Colonic mucosa (tissue), 4 donors: ENCODE results near the gene ACBD6. TPM values are rescaled to one million over a fixed set of nuclear protein-coding genes. Genes with fewer than 3 reads are reported as not detected.

Experiments used
- DNase-seq: peaks from one replicate; pipeline ENCODE4 v3.0.0-alpha.2; 2020
- H3K27ac ChIP-seq: fragments of 200-600 bp; one replicate; pipeline ENCODE4 v1.8.0; 2021
- H3K27me3 ChIP-seq: fragments of 200-600 bp; one replicate; pipeline ENCODE4 v1.8.0; 2021
- H3K36me3 ChIP-seq: fragments of 200-600 bp; one replicate; pipeline ENCODE4 v1.8.0; 2021
- H3K4me1 ChIP-seq: fragments of 200-600 bp; one replicate; pipeline ENCODE4 v1.8.0; 2021; ENCODE audit warnings: mild to moderate bottlenecking
- H3K4me3 ChIP-seq: fragments of 200-600 bp; one replicate; pipeline ENCODE4 v1.8.0; 2021
- H3K9ac ChIP-seq, 2 donors: one replicate each; pipeline ENCODE4 v1.7.0; 2013; ENCODE audit warnings: control low read depth in 2 of 2, low read depth in 2 of 2, low read length in 2 of 2
- H3K9me3 ChIP-seq: fragments of 200-600 bp; one replicate; pipeline ENCODE4 v1.8.0; 2021
- intact Hi-C: fragments of 100-400 bp; cut with DNase I; formaldehyde crosslinking; loops from one replicate; pipeline ENCODE4 v1.14.1; 2022
- total RNA-seq, 2 donors: library from RNA; stranded (reverse); fragmentation: NEBNext Ultra II Directional in 1 of 2; extraction: Animal tissue kit (Norgen Biotek cat#: 25700) in 1 of 2; gene quantifications; one replicate each; pipeline ENCODE4 v1.2.1, GENCODE V29; 2021
- TF ChIP-seq, protein P1 (sequence below): fragments of 200-600 bp; IDR thresholded peaks from one replicate; pipeline ENCODE4 v1.8.0; 2022; ENCODE audit warnings: antibody characterized with exemption, mild to moderate bottlenecking
- donor health status: healthy.
- donor health status: DM: no; HTN: no; CAD: no.
- donor health status: DM: no; HTN: no; CAD: no.

The ACBD6 gene
- total RNA-seq, 2 donors from 2014 or later: 16.1 to 25.8 TPM

- Histone ChIP-seq H3K27me3 (no peaks in the 10 kb centered on the region), H3K9me3 (no peaks in the 10 kb centered on the region), H3K4me3 (no peak overlapping the region), H3K4me1 (no peaks in the 10 kb centered on the region), H3K9ac (no peak overlapping the region), H3K36me3 (no peaks in the 10 kb centered on the region), H3K27ac (no peak overlapping the region)
- DNase-seq: no peak
- intact Hi-C loops: loop anchor here (10.0 kb wide), 2 partner anchors 88 to 238 kb away; no protein-coding TSS in a partner anchor
- TF ChIP-seq, protein P1, sequence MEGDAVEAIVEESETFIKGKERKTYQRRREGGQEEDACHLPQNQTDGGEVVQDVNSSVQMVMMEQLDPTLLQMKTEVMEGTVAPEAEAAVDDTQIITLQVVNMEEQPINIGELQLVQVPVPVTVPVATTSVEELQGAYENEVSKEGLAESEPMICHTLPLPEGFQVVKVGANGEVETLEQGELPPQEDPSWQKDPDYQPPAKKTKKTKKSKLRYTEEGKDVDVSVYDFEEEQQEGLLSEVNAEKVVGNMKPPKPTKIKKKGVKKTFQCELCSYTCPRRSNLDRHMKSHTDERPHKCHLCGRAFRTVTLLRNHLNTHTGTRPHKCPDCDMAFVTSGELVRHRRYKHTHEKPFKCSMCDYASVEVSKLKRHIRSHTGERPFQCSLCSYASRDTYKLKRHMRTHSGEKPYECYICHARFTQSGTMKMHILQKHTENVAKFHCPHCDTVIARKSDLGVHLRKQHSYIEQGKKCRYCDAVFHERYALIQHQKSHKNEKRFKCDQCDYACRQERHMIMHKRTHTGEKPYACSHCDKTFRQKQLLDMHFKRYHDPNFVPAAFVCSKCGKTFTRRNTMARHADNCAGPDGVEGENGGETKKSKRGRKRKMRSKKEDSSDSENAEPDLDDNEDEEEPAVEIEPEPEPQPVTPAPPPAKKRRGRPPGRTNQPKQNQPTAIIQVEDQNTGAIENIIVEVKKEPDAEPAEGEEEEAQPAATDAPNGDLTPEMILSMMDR: no peak
Measured at GRCh38 chr1:180536821-180537372, 34.5 kb upstream of the ACBD6 start.

DNA sequence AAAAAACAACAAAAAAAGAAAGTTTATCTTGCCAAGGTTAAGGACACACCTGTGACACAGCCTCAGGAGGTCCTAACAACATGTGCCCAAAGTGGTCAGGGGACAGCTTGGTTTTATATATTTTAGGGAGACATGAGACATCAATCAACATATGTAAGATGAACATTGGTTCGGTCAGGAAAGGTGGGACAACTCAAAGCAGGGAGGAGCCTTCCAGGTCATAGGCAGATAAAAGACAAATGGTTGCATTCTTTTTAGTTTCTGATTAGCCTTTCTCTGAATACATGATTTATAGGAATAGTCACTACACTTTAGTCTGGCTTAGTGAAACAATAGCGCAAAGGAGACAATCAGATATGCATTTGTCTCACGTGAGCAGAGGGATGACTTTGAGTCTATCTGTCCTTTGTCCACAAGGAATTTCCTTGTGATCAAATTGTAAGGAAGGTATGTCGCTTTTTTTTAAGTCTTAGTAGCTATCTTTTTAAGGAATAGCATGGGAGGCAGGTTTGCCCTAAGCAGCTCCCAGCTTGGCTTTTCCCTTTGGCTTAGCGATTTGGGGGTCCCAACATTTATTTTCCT, 33.1 kb upstream of the ACBD6 start:
- no peaks in the 10 kb centered on the region for H3K27me3 ChIP-seq
- no peak overlapping the region for H3K4me3 ChIP-seq
- no peaks in the 10 kb centered on the region for H3K9me3 ChIP-seq
- H3K36me3 ChIP-seq: no peaks in the 10 kb centered on the region
- no peak overlapping the region for H3K27ac ChIP-seq
- no peaks in the 10 kb centered on the region for H3K4me1 ChIP-seq
- intact Hi-C loops: loop anchor here (10.0 kb wide), 2 partner anchors 89 to 239 kb away; no protein-coding TSS in a partner anchor
- DNase-seq: no peak
- TF ChIP-seq, protein P1: no peak
- H3K9ac ChIP-seq: no peak overlapping the region

DNA sequence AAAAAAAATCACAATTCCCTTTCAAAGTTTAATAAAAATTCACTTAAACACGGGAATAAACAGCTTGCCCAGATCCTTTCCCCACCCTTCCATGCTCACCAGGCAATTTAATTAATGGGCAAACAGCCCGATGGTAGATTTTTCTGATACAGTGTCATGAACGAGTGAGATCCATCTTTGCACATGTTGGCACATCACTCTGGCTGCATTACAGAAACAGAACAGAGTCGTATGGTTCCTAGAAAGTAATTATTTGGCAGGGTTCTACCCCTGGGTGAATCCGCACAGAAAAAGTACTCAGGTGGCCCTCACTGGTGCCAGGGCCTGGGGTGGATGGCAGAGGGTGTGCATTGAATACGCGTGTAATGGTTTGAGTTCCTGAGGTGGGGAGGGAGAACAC, 31.8 kb upstream of the ACBD6 start:
- H3K27me3 ChIP-seq: no peaks in the 10 kb centered on the region
- no peak overlapping the region for H3K27ac ChIP-seq
- no peak overlapping the region for H3K9ac ChIP-seq
- TF ChIP-seq, protein P1: no peak
- no peak overlapping the region for H3K4me3 ChIP-seq
- H3K4me1 ChIP-seq: no peaks in the 10 kb centered on the region
- DNase-seq: no peak
- H3K9me3 ChIP-seq: no peaks in the 10 kb centered on the region
- intact Hi-C loops: loop anchor here (5.0 to 10.0 kb wide), 3 partner anchors 91 to 328 kb away; no protein-coding TSS in a partner anchor
- no peaks in the 10 kb centered on the region for H3K36me3 ChIP-seq

DNA sequence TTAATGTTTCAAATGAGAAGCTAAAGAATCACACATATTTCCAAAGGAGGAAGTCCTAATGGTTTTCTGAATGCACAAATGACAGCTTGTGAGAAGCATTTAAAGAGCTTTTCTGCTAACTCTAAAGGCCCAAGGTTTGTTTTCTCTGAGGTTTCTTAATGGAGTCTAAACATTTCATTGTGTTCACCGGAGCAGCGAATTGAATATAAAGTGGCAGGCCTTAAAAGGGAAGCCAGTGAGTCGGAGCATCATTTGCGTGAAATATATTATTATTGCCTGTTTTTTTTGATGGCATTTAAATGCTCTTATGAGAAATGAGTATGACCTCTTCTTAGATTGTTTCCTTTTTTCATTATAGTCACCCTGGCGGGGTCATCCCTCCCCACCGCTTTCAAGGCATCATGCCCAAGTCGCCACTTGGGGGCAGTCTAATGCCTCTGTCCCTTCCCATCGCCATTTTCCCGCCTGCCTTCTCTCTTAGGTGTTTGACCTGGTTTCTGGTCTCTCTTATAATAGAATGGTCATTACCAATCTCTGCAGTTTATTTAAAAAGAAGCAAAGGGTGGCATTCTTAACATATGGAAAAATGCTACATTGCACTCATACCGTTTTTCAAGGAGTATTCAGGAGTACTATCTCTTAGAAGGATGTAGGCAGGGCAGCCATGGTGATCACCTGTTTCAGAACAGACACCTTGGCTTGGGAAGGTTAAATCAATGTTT, 31.1 kb upstream of the ACBD6 start:
- H3K4me1 ChIP-seq: no peaks in the 10 kb centered on the region
- TF ChIP-seq, protein P1: peak; percentile 80
- intact Hi-C loops: loop anchor here (5.0 to 10.0 kb wide), 3 partner anchors 91 to 329 kb away; no protein-coding TSS in a partner anchor
- H3K36me3 ChIP-seq: no peaks in the 10 kb centered on the region
- H3K4me3 ChIP-seq: no peak overlapping the region
- peak; percentile 70 for DNase-seq
- H3K27ac ChIP-seq: no peak overlapping the region
- no peaks in the 10 kb centered on the region for H3K27me3 ChIP-seq
- H3K9ac ChIP-seq: no peak overlapping the region
- no peaks in the 10 kb centered on the region for H3K9me3 ChIP-seq

DNA sequence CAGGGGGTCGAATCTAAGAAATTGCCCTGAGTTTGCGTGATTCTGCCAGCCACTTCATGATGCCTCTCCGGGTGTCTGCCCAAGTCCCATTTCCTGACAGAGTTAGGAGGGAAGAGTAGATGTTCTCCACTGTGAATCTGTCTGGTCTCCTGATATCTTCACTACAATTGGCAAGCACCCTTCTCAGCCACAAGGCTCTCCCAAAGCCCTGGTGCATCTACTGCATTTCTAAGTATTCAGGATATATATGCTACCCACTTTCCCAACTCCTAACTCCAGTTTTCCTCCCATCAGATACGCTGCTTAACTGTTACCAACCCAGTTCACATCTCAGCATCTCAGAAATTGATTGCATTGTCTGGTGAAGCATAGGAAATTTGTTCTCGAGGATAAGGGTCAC, 30.5 kb upstream of the ACBD6 start:
- Histone ChIP-seq H3K4me1 (no peaks in the 10 kb centered on the region), H3K9ac (no peak overlapping the region), H3K9me3 (no peaks in the 10 kb centered on the region), H3K36me3 (no peaks in the 10 kb centered on the region), H3K27ac (no peak overlapping the region), H3K27me3 (no peaks in the 10 kb centered on the region), H3K4me3 (no peak overlapping the region)
- no peak for DNase-seq
- intact Hi-C loops: loop anchor here (5.0 to 10.0 kb wide), 3 partner anchors 92 to 329 kb away; no protein-coding TSS in a partner anchor
- TF ChIP-seq, protein P1: no peak
